GM19328 (cell line): ENCODE measurements around the gene MUC5AC.

Source experiments
- ATAC-seq: cut with Tn5 transposase; IDR thresholded peaks from one replicate; pipeline ENCODE4 v1.9.1; 2021; ENCODE audit warnings: mild to moderate bottlenecking, moderate library complexity; ENCODE audit not compliant: unreplicated experiment

MUC5AC gene

GRCh38 chr11:1222491-1223345 is 65.0 kb downstream of the MUC5AC start, which contains the start of gene MUC5B:
TSS of gene MUC5B (plus strand) at chr11:1223066. CDS start at chr11:1223124, 58 bp downstream.
- no peak for ATAC-seq

- ATAC-seq = no peak
These were observed 65.8 kb downstream of the MUC5AC start for GRCh38 chr11:1223346-1224110.

- no peak for ATAC-seq
These were observed 66.3 kb downstream of the MUC5AC start for GRCh38 chr11:1224111-1224490.

GRCh38 chr11:1224491-1225385 is 67.0 kb downstream of the MUC5AC start:
- ATAC-seq = no peak

DNA sequence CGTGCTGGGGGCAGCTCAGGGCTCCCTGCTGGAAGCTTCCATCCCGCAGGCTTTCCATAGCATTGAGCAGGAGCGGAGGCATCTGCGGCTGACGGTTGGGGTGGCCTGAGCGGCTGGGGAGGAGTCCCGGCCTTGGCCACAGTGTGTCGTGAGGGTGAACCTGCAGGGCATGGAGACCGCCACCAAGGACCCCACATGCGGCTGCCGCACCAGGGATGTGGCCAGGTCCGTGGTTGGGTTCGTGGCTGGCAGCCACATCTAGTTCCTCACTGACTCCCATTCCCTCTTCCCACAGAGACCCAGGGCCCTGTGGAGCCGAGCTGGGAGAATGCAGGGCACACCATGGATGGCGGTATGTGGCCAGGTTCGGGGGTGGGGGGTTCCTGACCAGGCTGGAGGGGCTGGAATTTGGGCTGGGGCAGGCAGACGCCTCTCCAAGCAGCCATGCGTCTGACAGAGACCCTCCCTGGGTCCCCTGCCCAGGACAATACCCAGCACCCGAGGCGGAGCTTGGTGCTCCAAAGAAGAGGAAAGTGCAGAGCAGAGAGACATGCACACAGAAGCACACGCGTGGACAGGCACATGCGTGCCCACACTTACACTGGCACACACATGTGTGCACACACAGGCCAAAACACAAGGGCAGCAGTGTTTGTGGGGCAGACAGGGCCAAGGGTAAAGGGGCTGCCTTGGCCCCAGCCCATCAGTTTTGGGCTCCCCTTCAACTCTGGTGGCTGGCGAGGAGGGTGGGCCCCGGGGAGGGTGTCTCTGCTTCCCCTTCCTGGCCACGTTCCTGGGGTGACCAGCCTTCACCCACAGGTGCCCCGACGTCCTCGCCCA is 67.9 kb downstream of the MUC5AC start:
- ATAC-seq = no peak

- no peak for ATAC-seq
These were observed 68.7 kb downstream of the MUC5AC start for GRCh38 chr11:1226226-1226985.

GRCh38 chr11:1226986-1227550 is 69.3 kb downstream of the MUC5AC start:
- no peak for ATAC-seq

- no peak for ATAC-seq
These were observed 69.9 kb downstream of the MUC5AC start for GRCh38 chr11:1227551-1228100.

- no peak for ATAC-seq
These were observed 70.5 kb downstream of the MUC5AC start for GRCh38 chr11:1228101-1228821.

DNA sequence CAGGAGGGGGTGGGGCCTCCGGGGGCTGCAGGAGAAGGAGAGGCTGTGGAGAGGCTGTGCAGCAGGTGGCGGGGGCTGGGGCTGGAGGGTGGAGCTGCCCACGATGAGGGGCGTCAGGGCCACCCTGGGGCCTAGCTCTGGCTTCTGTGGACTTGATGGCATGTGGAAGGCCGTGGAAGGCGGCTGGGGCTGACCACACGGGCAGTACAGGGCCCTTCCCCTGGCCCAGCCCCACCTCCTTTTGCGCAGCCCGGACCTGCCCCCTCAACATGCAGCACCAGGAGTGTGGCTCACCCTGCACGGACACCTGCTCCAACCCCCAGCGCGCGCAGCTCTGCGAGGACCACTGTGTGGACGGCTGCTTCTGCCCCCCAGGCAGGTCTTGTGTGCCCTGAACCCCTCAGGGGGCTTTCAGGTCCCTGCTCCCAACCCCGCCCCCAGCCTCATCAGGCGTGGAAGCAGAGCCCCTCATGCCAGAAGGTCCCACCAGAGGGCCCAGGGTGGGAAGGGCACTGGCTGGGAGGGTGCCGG is 71.2 kb downstream of the MUC5AC start:
- ATAC-seq = no peak

DNA sequence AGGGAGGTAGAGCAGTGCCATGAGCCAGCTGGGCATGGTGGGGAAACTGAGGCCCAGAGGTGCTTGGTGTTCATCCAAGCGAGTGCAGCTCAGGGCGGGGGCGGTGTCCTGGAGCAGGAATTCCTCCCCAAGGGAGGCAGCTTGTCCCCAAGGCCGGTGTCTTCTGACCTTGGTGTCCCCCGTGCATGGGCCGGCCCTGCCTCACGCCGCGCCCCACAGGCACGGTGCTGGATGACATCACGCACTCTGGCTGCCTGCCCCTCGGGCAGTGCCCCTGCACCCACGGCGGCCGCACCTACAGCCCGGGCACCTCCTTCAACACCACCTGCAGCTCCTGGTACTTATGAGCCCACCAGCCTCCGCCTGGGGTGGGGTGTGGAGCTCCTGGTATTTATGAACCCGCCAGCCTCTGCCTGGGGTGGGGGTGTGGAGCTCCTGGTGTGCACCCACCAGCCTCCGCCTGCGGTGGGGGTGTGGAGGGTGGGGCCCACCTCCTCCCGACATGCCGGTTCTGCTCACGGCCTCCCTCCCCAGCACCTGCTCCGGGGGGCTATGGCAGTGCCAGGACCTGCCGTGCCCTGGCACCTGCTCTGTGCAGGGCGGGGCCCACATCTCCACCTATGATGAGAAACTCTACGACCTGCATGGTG is 71.8 kb downstream of the MUC5AC start:
- no peak for ATAC-seq

- no peak for ATAC-seq
These were observed 72.3 kb downstream of the MUC5AC start for GRCh38 chr11:1230121-1230455.

DNA sequence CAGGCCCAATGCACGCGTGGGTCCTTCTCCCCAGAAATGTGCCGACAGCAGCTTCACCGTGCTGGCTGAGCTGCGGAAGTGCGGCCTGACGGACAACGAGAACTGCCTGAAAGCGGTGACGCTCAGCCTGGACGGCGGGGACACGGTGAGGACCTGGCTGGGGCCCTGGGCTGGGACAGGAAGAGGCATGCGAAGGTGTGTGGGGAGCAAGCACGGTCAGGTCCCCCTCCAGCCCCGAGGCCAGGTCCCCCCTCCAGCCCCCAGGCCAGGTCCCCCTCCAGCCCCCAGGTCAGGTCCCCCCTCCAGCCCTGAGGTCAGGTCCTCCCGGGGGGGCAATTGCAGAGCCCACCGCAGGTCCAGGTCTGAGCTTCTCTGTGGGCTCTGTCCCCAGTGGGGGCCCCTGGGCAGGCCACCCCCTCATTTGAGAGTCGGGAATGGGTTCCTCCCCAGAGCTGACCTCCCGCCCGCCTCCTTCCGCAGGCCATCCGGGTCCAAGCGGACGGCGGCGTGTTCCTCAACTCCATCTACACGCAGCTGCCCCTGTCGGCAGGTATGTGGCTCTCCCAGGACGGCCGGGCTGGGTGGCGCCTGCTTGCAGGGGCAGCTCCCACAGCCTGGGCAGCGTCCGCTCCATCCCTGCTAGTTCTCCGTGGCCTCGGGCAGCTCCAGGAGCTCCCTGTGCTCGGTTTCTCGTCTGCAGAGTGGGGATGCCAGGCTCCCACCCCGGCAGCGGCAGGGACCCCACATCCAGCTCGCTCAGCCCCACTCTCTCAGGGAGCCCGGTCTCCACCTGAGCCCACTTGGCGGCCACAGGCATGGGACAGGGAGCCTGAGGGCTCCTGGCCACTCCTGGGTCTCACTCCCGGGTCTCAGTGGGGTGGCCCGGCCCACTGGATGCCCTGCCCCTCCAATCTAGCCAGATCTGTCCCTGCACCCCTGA is 73.0 kb downstream of the MUC5AC start:
- no peak for ATAC-seq

DNA sequence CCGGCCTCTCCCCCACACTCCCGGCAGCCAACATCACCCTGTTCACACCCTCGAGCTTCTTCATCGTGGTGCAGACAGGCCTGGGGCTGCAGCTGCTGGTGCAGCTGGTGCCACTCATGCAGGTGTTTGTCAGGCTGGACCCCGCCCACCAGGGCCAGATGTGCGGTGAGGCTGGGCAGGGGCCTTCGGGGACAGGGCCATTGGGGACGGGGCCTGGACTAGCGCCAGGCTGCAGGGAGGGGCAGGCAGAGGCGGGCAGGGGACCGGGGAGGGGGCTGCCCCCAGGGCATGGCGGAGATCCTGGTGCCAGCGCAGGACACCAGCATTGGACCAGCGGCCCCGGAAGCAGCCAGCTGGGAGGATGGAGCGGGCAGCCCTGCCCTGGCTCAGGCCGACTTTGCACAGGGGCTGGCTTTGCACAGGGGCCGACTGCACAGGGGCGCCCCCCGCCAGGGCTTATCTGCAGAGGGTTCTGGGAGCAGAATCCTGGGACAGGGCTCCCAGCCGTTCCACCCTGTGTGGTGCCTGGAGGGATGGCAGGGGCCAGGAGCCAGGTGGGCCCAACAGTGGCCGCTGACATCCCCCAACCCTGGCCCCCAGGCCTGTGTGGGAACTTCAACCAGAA is 73.8 kb downstream of the MUC5AC start:
- ATAC-seq = no peak

GRCh38 chr11:1232021-1232882 is 74.5 kb downstream of the MUC5AC start:
- ATAC-seq = no peak
